A172 (cell line): ENCODE data around the gene CATSPERE. TPM values are rescaled to one million over a fixed set of nuclear protein-coding genes. Genes with fewer than 3 reads are reported as not detected.

Experiments used
- DNase-seq: peaks from one replicate; pipeline ENCODE4 v3.0.0-alpha.2; 2015; ENCODE audit warnings: low spot score
- total RNA-seq: library from RNA; depleted of rRNA; stranded (reverse); fragments of >200 nt; shearing (Covaris generic); gene quantifications from 2 replicates; pipeline ENCODE4 v1.2.3, GENCODE V29; 2014; rRNA removed

CATSPERE gene
- 0.09 TPM in 1 of 2 replicates, not detected in the other for total RNA-seq

- peak; percentile 73 for DNase-seq
These were observed at the start of gene CATSPERE for GRCh38 chr1:244461245-244462071. Gene CATSPERE, plus strand, starts transcription at chr1:244461273. Its CDS starts 157 bp downstream, at chr1:244461430.

GRCh38 chr1:244412176-244412575, 48.9 kb upstream of the CATSPERE start:
- DNase-seq = no peak

GRCh38 chr1:244413736-244414135, 47.3 kb upstream of the CATSPERE start:
- DNase-seq = no peak

GRCh38 chr1:244414543-244414942, 46.5 kb upstream of the CATSPERE start:
- no peak for DNase-seq

- DNase-seq = no peak
These were observed 42.0 kb upstream of the CATSPERE start for GRCh38 chr1:244419024-244419423.

GRCh38 chr1:244422174-244422573, 38.9 kb upstream of the CATSPERE start:
- no peak for DNase-seq

GRCh38 chr1:244424649-244425334, 36.3 kb upstream of the CATSPERE start:
- no peak for DNase-seq

- no peak for DNase-seq
These were observed 33.4 kb upstream of the CATSPERE start for GRCh38 chr1:244427647-244428046.

- DNase-seq = no peak
These were observed 31.3 kb upstream of the CATSPERE start for GRCh38 chr1:244429818-244430217.

- no peak for DNase-seq
These were observed 29.9 kb upstream of the CATSPERE start for GRCh38 chr1:244431166-244431565.

GRCh38 chr1:244435562-244436205, 25.4 kb upstream of the CATSPERE start:
- DNase-seq = peak; percentile 54

- DNase-seq = no peak
These were observed 24.6 kb upstream of the CATSPERE start for GRCh38 chr1:244436336-244437085.

GRCh38 chr1:244437086-244437468, 24.0 kb upstream of the CATSPERE start:
- no peak for DNase-seq

GRCh38 chr1:244439391-244440032, 21.6 kb upstream of the CATSPERE start:
- no peak for DNase-seq

GRCh38 chr1:244442850-244443249, 18.2 kb upstream of the CATSPERE start:
- no peak for DNase-seq

- DNase-seq = no peak
These were observed 16.2 kb upstream of the CATSPERE start for GRCh38 chr1:244444854-244445253.

GRCh38 chr1:244445320-244446181, 15.5 kb upstream of the CATSPERE start:
- no peak for DNase-seq

- no peak for DNase-seq
These were observed 14.0 kb upstream of the CATSPERE start for GRCh38 chr1:244447024-244447423.

GRCh38 chr1:244447552-244447951, 13.5 kb upstream of the CATSPERE start:
- DNase-seq = no peak
